Upper lobe of left lung (tissue), 4 donors: Measurements from ENCODE around the gene ALLC.

Experiments
- CTCF ChIP-seq, 6 experiments: fragments of 450-650 bp in 4 of 6; fragments of 200-600 bp in 2 of 6; sonication (generic) in 2 of 6; IDR thresholded peaks; one replicate each; pipeline ENCODE4 v1.5.1; 2016 to 2019; ENCODE audit warnings: antibody characterized with exemption in 6 of 6
- POLR2AphosphoS5 ChIP-seq, 2 donors: sonication (generic); formaldehyde crosslinking; IDR thresholded peaks; one replicate each; pipeline ENCODE4 v1.5.1; 2017; ENCODE audit warnings: antibody characterized with exemption in 2 of 2

GRCh38 chr2:3635171-3635974 lies 22.6 kb upstream of the ALLC start:
- TF ChIP-seq CTCF (IDR thresholded peaks at IDR 0.05) (no peak), POLR2AphosphoS5 (IDR thresholded peaks at IDR 0.05) (no peak)
